Caki2 (cell line): Measurements from ENCODE around the gene EFCAB6. TPM values are rescaled to one million over a fixed set of nuclear protein-coding genes. Genes with fewer than 3 reads are reported as not detected.

Experiments
- DNase-seq: peaks from one replicate; pipeline ENCODE4 v3.0.0-alpha.2; 2015; ENCODE audit warnings: low read depth
- in situ Hi-C: cut with HindIII; loops from 2 replicates; pipeline ENCODE4 v1.10.0; 2016; ENCODE audit warnings: low sequenced_read_pairs, low pct_unique_long_range_greater_than_20kb, mixed read lengths
- total RNA-seq: library from RNA; depleted of rRNA; stranded (reverse); fragments of >200 nt; shearing (Covaris generic); gene quantifications from 2 replicates; pipeline ENCODE4 v1.2.3, GENCODE V29; 2014; ENCODE audit warnings: low replicate concordance

EFCAB6 gene
- total RNA-seq, 1 experiment from 2014 or later = 0.98 TPM

DNA sequence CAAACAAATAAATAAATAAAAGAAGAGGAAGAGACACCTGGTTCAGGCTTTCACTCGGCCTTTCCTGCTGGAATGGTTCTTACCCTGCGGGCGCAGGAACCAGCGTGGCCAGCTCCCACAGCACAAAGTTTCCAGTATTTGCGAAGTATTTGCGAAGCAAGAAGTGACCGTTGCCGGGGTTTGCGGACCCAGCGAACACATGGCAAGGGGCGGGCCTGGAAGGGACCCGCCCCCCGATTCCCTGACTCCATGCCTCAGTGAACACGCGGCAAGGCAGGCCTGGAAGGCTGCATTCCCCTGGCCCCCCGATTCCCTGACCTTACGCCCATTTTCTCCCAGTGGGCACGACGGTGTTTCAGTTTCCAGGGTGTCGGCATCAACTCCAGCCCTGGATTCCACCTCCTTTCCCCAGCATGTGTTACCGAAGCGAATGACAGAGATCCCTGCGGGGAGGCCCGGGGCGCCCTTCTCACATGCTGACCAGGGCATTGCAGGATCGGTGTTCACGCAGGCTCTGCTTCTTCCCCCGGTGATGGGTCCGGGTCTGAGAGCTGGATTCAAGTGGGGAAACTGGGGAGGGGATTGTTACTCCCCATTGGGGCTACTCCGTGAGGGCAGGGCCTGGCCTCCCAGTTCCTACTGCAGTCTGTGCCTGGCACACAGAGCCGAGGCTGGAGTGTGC, 297.5 kb downstream of the EFCAB6 start:
- no peak for DNase-seq
- in situ Hi-C loops = no loop called here

DNA sequence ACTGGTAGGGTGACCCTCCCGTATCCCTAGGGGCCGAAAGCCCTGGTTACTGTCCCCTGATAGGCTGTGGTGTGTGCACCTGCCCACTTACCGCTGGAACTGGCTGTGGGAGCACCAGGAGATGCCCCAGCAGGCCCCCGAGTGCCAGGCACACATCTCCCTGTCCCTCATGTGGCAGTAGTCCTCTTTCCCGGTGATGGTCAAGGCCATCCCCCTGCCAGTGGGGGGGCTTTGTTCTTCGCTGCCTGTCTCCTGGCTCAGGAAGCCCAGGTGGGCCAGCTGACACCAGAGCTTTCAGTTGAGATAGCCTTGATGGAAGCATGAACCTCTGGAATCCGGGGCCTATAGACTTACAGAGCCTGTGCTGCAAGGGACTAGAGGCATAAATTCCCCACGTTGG, 299.8 kb downstream of the EFCAB6 start:
- in situ Hi-C loops = no loop called here
- no peak for DNase-seq

DNA sequence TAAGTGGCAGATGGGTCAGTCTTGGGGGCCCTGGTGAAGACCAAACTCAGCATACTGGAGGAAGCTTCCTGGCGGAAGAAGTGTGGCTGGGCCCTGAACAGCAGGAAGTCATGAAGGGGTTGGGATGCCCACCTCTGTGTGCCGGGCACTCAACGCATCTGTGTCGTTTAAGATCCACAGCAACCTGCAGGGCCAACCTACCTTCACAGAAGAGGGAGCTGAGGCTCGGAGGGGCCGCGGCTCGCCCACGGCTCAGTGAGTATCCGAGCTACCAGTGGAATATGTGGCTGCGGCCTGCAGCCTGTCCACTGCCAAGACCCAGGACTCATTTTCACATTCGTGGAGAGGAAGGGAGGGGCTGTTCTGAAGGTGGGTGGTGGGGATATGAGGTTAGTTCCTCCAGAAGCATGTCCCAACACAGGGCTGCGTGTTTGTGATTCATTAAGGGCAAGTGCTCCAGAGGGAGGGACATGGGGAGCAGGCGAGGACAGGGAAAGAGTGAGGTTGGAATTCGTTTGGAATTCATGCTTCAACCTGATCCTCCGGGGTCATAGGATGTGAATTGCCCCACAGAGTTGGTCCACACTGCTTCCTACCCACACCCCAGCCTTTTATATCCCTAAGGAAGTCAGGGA, 300.7 kb downstream of the EFCAB6 start:
- in situ Hi-C loops = no loop called here
- DNase-seq = no peak

DNA sequence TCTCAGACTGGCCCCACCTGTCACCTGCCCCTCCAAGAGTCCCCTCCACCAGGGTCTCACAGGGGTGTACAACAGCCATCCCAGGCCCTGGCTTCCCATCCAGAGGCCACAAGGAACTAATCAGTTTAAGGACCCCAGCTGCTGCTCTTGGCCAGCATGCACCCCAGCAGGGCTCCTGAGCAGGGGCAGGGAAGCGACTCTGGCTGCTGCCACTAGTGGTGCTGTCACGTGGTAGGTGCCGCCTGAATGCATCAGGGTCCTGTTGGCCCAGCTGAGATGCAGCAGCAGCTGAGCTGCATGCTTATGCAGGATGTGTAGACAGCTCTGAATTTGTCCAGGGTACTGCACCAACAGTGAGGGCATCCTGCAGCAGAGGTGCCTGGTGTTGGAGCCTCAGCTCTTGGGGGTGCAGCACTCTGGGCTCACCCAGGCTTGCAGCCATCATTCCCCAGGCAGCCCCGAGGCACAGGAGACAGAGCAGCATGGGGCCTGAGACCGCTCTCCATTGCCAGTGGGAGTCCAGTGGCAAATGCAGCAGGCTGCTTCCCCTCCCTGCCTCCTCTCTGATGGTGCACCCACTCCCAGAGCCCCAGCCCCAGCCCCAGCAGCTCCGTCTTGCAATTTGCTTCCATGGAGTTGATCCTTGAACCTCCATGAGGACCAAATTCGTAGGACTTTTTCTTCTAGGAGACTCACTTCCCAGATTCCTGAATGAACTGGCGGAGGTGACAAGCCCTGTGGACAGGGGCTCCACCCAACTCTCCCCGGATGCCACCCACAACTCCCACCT, 301.6 kb downstream of the EFCAB6 start:
- DNase-seq = no peak
- in situ Hi-C loops = no loop called here

- in situ Hi-C loops = no loop called here
Observed at GRCh38 chr22:43509337-43509736, 302.8 kb downstream of the EFCAB6 start.

GRCh38 chr22:43508489-43508888, 303.6 kb downstream of the EFCAB6 start:
- DNase-seq = no peak
- in situ Hi-C loops = no loop called here

More at GRCh38 chr22:43509337-43509736, 302.8 kb downstream of the EFCAB6 start:
- DNase-seq = no peak

DNA sequence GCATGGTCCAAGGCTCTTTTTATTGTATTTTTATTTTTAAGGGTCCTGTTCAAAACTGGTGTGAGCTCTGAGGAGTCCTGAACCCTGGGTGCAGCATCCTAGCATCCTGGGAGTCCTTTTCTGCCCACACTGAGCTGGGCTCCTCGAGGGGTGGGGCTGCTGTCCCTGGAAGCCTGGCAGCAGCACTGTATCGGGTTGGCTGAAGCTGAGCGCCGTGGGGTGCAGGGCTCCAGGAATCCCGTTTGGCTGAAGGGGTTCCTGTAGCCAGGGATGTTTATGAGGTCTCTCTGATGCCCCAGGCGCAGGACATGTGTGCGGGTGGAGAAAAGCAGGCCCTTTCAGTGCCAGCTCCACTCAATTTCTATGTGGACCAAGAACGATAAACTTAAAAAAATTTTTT, 304.9 kb downstream of the EFCAB6 start:
- in situ Hi-C loops = no loop called here
- no peak for DNase-seq

- in situ Hi-C loops = no loop called here
- DNase-seq = no peak
Observed at GRCh38 chr22:43506487-43506886, 305.6 kb downstream of the EFCAB6 start.

GRCh38 chr22:43505896-43506295, 306.2 kb downstream of the EFCAB6 start:
- in situ Hi-C loops = no loop called here
- no peak for DNase-seq

GRCh38 chr22:43505423-43505822, 306.7 kb downstream of the EFCAB6 start:
- in situ Hi-C loops = no loop called here
- no peak for DNase-seq

DNA sequence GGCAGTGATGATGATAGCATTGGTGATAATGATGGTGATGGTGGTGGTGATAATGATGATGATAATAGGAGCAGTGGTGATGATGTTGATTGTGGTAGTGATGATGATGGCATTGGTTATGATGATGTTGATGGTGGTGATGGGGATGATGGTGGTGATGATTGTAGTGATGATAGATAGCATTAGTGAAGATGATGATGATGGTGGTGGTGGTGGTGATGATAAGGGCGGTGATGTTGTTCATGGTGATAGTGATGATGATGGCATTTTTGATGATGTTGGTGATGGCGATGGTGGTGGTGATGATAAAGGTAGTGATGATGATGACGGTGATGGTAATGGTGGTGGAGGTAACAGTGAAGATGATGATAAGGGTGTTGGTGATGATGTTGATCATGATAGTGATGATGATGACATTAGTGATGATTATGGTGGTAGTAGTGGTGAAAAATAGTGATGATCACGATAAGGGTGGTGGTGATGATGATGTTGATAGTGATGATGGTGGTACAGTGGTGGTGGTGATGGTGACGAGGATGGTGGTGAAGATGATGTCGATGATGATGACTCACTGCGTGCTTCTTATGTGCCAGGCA, 307.3 kb downstream of the EFCAB6 start:
- in situ Hi-C loops = no loop called here
- no peak for DNase-seq

DNA sequence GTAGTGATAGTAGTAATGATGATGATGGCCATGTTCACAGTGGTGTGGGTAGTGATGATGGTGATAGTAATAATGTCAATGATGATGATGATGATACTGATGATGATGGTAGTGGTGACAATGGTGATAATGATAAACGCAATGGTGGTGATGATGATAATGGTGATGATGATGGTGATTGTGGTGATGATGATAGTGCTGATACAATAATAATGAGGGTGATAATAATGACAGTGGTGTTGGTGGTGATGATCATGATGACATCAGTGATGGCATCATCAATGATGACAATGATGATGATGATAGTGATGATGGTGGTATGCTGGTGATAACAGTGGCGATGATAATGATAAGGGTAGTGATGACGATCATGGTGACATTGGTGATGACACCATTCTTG, 308.0 kb downstream of the EFCAB6 start:
- DNase-seq = no peak
- in situ Hi-C loops = no loop called here

DNA sequence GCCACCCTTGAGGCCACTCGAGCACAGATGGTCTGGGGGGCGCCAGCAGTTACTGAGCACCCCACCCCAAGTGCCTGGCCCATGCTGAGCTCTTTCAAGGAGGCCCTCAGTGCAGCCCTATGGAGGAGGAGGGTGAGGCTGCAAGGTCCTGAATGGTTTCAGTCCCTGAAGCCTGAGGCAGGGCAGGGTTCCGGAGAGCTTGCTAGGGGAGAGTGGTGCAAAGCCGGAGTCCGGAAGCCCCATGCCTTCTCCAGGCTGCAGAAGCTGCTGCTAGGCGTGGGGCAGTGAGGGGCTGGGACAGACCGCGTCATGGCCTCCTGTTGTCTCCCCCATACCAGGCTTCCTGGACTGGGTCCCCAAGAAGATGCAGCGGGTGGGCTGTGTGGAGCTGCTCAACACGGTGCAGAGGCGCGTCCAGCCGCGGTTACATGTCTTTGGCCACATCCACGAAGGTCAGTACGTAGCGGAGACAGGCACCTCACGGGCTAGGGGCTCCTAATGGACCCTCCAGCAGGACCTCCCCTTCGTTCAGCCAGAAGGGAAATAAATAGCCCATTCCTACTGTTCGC, 309.7 kb downstream of the EFCAB6 start:
- in situ Hi-C loops = no loop called here

GRCh38 chr22:43501878-43502277, 310.2 kb downstream of the EFCAB6 start:
- DNase-seq = no peak
- in situ Hi-C loops = no loop called here

More for the DNA sequence above, 309.7 kb downstream of the EFCAB6 start:
- no peak for DNase-seq

- in situ Hi-C loops = no loop called here
- no peak for DNase-seq
Observed at GRCh38 chr22:43500792-43501785, 311.0 kb downstream of the EFCAB6 start.

- DNase-seq = no peak
- in situ Hi-C loops = no loop called here
Observed at GRCh38 chr22:43498856-43499253, 313.2 kb downstream of the EFCAB6 start.

DNA sequence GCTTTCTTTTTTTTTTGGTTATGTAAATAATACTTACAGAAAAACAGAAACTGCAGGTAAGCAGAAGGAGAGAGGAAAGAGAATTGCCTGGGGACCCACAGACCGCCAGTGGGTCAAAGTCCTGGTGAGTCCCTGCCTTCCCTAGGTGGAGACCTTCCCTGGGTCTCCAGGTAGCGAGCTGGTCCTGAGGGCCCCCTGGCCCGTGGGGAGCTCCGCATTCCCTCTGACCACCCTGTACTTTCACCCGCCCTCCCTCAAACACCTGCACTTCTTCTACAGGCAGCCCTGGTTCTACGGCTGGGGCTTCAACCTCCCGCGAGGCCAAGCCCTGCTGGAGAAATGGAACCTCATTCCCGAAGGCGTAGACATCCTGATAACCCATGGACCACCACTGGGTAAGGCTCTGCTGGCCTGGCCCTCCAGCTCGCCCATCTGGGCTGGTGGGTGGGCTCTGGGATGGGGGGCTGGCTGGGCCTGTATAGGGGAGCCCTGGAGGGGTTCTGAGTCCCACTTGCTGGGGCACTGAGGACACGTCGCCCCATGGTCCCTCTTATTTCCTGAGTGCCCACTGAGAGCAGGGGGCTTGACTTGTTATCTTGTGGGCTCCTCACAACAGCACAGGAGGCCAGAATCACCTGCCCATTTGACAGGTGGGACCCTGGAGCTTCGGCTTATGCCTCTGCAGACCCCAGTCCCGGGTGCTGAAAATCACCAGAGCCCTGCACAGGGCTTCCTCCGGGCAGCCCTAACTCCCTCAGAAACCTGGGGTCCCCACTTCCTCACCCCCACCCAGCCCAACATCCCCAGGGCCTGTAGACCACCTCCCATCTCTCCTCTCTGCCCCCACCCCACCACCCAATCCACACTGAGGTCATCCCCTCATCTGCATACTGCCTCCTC, 313.9 kb downstream of the EFCAB6 start:
- DNase-seq = no peak
- in situ Hi-C loops = no loop called here
